HEK293T (cell line): ENCODE measurements around the gene RBCK1.

Experiments used
- ARNT ChIP-seq: fragments of 450-650 bp; IDR thresholded peaks from 2 replicates; pipeline ENCODE4 v1.6.1; 2017; ENCODE audit warnings: mild to moderate bottlenecking
- BHLHE40 ChIP-seq: fragments of 450-650 bp; IDR thresholded peaks from 2 replicates; pipeline ENCODE4 v1.6.1; 2016; ENCODE audit warnings: mild to moderate bottlenecking, moderate library complexity, borderline replicate concordance
- FOXK2 ChIP-seq: fragments of 450-650 bp; IDR thresholded peaks from 2 replicates; pipeline ENCODE4 v1.6.1; 2016; ENCODE audit warnings: mild to moderate bottlenecking
- FOXM1 ChIP-seq: fragments of 450-650 bp; IDR thresholded peaks from 2 replicates; pipeline ENCODE4 v1.6.1; 2017; ENCODE audit warnings: mild to moderate bottlenecking, borderline replicate concordance
- L3MBTL2 ChIP-seq: fragments of 450-650 bp; conservative IDR thresholded peaks from 2 replicates; pipeline ENCODE4 v1.6.1; 2016; ENCODE audit warnings: mild to moderate bottlenecking
- PKNOX1 ChIP-seq: fragments of 450-650 bp; IDR thresholded peaks from 2 replicates; pipeline ENCODE4 v1.6.1; 2016
- SP1 ChIP-seq: fragments of 450-650 bp; IDR thresholded peaks from 2 replicates; pipeline ENCODE4 v1.6.1; 2017
- SUZ12 ChIP-seq: fragments of 450-650 bp; IDR thresholded peaks from 2 replicates; pipeline ENCODE4 v1.6.1; 2016; ENCODE audit warnings: mild to moderate bottlenecking
- ZNF384 ChIP-seq: fragments of 450-650 bp; IDR thresholded peaks from 2 replicates; pipeline ENCODE4 v1.6.1; 2016

- TF ChIP-seq ARNT (no peak), SP1 (no peak), PKNOX1 (no peak), FOXM1 (no peak), BHLHE40 (no peak), L3MBTL2 (no peak), ZNF384 (no peak), FOXK2 (no peak), SUZ12 (no peak)
Observed at GRCh38 chr20:454951-455350, 46.9 kb downstream of the RBCK1 start.
